Keratinocyte (primary cell): ENCODE results near the gene OSBPL5. TPM values are rescaled to one million over a fixed set of nuclear protein-coding genes. Genes with fewer than 3 reads are reported as not detected.

Experiments used
- DNase-seq: peaks from one replicate; pipeline ENCODE4 v3.0.0-alpha.2; 2011; ENCODE audit warnings: low read depth, missing footprints, low spot score
- FAIRE-seq: peaks from 2 replicates; lab custom pipeline; 2011; peaks lifted over from hg19 to GRCh38; lab: Jason Lieb, UNC
- H2AFZ ChIP-seq: 2 replicates; pipeline ENCODE4 v1.6.0; 2012; ENCODE audit warnings: low read length, control low read depth, inconsistent platforms; ENCODE audit not compliant: control insufficient read depth
- H3K27ac ChIP-seq: 2 replicates; pipeline ENCODE4 v1.5.1; 2011; ENCODE audit warnings: low read length; ENCODE audit not compliant: control insufficient read depth, insufficient read depth
- H3K27me3 ChIP-seq: 3 replicates; pipeline ENCODE4 v1.6.0; 2011; ENCODE audit warnings: low read length; ENCODE audit not compliant: control insufficient read depth, insufficient read depth; ENCODE audit errors: extremely low read depth
- H3K36me3 ChIP-seq, 2 experiments: 2 replicates in 1 of 2; 3 replicates in 1 of 2; pipeline ENCODE4 v1.5.1; 2011; ENCODE audit warnings: low read length in 2 of 2, mild to moderate bottlenecking in 1 of 2; ENCODE audit not compliant: control insufficient read depth in 2 of 2, insufficient read depth in 2 of 2; ENCODE audit errors: extremely low read depth in 1 of 2
- H3K4me1 ChIP-seq: 3 replicates; pipeline ENCODE4 v1.5.1; 2011; ENCODE audit warnings: low read length; ENCODE audit not compliant: control insufficient read depth, insufficient read depth; ENCODE audit errors: extremely low read depth
- H3K4me2 ChIP-seq: 3 replicates; pipeline ENCODE4 v1.6.0; 2011; ENCODE audit warnings: low read depth, low read length; ENCODE audit not compliant: control insufficient read depth, insufficient read depth; ENCODE audit errors: extremely low read depth
- H3K4me3 ChIP-seq, 3 experiments: fragments of 200-600 bp in 1 of 3; sonication (generic) in 1 of 3; 2 replicates in 2 of 3; 3 replicates in 1 of 3; pipeline ENCODE4 v1.5.1; 2011 to 2016; ENCODE audit warnings: low read length in 3 of 3, mild to moderate bottlenecking in 3 of 3, control low read depth in 2 of 3, inconsistent platforms in 1 of 3, low read depth in 1 of 3, mixed read lengths in 1 of 3, mixed run types in 1 of 3, moderate library complexity in 1 of 3; ENCODE audit not compliant: control insufficient read depth in 2 of 3, insufficient read depth in 2 of 3; ENCODE audit errors: extremely low read depth in 1 of 3
- H3K79me2 ChIP-seq: 2 replicates; pipeline ENCODE4 v1.6.0; 2012; ENCODE audit warnings: low read length; ENCODE audit not compliant: control insufficient read depth, insufficient read depth
- H3K9ac ChIP-seq: 3 replicates; pipeline ENCODE4 v1.6.0; 2011; ENCODE audit warnings: low read length; ENCODE audit not compliant: control insufficient read depth, insufficient read depth; ENCODE audit errors: extremely low read depth
- H3K9me1 ChIP-seq: 3 replicates; pipeline ENCODE4 v1.6.0; 2011; ENCODE audit warnings: low read length; ENCODE audit not compliant: control insufficient read depth, insufficient read depth; ENCODE audit errors: extremely low read depth
- H3K9me3 ChIP-seq: 2 replicates; pipeline ENCODE4 v1.5.1; 2012; ENCODE audit warnings: low read depth, low read length; ENCODE audit not compliant: control insufficient read depth
- H4K20me1 ChIP-seq: 3 replicates; pipeline ENCODE4 v1.6.0; 2011; ENCODE audit warnings: low read length; ENCODE audit not compliant: control insufficient read depth, insufficient read depth; ENCODE audit errors: extremely low read depth
- EZH2 ChIP-seq: IDR thresholded peaks from one replicate; pipeline ENCODE4 v1.6.1; 2012; ENCODE audit warnings: inconsistent platforms, mild to moderate bottlenecking, low read length, moderate library complexity
- dilution Hi-C: fragments of 300-500 bp; cut with MboI; formaldehyde crosslinking; loops from one replicate; pipeline ENCODE4 v1.7.0; 2020; ENCODE audit warnings: low sequenced_read_pairs; ENCODE audit not compliant: extremely low pct_ligation_motif_present
- polyA plus RNA-seq, 5 experiments: library from polyadenylated mRNA; depleted of rRNA in 3 of 5; stranded (reverse) in 3 of 5; stranded (forward) in 1 of 5; unstranded in 1 of 5; fragments of >200 nt; gene quantifications; 1 replicate in 1 of 5; 2 replicates in 3 of 5; 3 replicates in 1 of 5; pipeline versions ENCODE4 v1.2.1 to v1.2.3, GENCODE V29; 2011 to 2012; ENCODE audit warnings: missing spikeins in 2 of 5, low read depth in 1 of 5, low replicate concordance in 1 of 5
- TF ChIP-seq, protein P1 (sequence below), 3 experiments: IDR thresholded peaks in 1 of 3; conservative IDR thresholded peaks in 1 of 3; optimal IDR thresholded peaks in 1 of 3; 2 replicates in 2 of 3; 3 replicates in 1 of 3; pipeline versions ENCODE3 to v1.5.1; 2011; ENCODE audit warnings: low read length in 3 of 3, mild to moderate bottlenecking in 3 of 3, moderate library complexity in 2 of 3, control low read depth in 1 of 3, inconsistent platforms in 1 of 3; ENCODE audit not compliant: insufficient read depth in 2 of 3; ENCODE audit errors: extremely low read depth in 1 of 3

OSBPL5 gene
- polyA plus RNA-seq, 1 donor (not counting 4 experiments of a cell fraction or from before 2014, with no cell fraction given) = 3.0 TPM

DNA sequence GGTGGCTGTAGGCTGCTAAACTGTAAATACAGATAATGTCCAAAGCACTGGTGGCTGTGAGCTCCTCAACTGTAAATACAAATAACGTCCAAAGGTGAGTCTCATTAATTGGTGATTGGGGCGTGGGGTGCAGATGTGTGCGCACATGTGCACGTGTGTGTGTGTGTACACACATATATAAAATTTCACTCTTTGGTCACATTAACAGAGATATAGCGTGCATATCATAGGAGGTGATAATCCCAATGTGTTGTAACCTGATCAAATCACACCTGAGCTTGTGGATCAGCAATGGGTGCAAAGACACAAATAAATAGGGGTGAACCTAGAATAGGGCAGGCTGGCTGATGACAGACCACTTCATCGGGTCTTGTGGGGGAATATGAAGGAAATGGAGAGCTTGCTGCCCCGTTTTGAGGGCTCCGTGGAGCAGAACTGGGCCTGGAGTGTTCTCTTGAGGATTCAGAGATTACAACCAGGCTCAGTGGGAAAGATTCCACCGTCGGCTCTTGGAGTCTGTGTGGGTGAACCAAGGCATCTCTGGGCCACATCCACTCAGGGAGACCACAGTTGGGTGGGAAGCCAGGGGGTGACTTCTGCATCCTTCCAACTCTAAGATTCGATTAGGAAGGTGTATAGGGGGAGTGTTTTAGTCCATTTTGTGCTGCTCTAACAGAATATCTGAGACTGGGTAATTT lies 24.9 kb upstream of the OSBPL5 start:
- Histone ChIP-seq H3K4me1 (no peaks in the 10 kb centered on the region), H4K20me1 (no peaks in the 10 kb centered on the region), H3K4me3 (no peak overlapping the region), H3K27me3 (peaks cover 19% of the 10 kb centered on the region), H3K27ac (no peak overlapping the region), H3K79me2 (no peaks in the 10 kb centered on the region), H3K9me3 (no peaks in the 10 kb centered on the region), H2AFZ (no peak overlapping the region), H3K9ac (no peak overlapping the region), H3K36me3 (no peaks in the 10 kb centered on the region), H3K9me1 (no peaks in the 10 kb centered on the region), H3K4me2 (no peak overlapping the region)
- no peak for TF ChIP-seq EZH2
- TF ChIP-seq, protein P1, sequence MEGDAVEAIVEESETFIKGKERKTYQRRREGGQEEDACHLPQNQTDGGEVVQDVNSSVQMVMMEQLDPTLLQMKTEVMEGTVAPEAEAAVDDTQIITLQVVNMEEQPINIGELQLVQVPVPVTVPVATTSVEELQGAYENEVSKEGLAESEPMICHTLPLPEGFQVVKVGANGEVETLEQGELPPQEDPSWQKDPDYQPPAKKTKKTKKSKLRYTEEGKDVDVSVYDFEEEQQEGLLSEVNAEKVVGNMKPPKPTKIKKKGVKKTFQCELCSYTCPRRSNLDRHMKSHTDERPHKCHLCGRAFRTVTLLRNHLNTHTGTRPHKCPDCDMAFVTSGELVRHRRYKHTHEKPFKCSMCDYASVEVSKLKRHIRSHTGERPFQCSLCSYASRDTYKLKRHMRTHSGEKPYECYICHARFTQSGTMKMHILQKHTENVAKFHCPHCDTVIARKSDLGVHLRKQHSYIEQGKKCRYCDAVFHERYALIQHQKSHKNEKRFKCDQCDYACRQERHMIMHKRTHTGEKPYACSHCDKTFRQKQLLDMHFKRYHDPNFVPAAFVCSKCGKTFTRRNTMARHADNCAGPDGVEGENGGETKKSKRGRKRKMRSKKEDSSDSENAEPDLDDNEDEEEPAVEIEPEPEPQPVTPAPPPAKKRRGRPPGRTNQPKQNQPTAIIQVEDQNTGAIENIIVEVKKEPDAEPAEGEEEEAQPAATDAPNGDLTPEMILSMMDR (optimal IDR thresholded peaks at IDR 0.05 in 1 of 3, IDR thresholded peaks at IDR 0.05 in 1 of 3, conservative IDR thresholded peaks at IDR 0.05 in 1 of 3; ENCODE audit: extremely low read depth in 1 of 3, insufficient read depth in 2 of 3, low read length in 3 of 3) = no peak
- no peak for DNase-seq
- FAIRE-seq = no peak
- dilution Hi-C loops = no loop called here

DNA sequence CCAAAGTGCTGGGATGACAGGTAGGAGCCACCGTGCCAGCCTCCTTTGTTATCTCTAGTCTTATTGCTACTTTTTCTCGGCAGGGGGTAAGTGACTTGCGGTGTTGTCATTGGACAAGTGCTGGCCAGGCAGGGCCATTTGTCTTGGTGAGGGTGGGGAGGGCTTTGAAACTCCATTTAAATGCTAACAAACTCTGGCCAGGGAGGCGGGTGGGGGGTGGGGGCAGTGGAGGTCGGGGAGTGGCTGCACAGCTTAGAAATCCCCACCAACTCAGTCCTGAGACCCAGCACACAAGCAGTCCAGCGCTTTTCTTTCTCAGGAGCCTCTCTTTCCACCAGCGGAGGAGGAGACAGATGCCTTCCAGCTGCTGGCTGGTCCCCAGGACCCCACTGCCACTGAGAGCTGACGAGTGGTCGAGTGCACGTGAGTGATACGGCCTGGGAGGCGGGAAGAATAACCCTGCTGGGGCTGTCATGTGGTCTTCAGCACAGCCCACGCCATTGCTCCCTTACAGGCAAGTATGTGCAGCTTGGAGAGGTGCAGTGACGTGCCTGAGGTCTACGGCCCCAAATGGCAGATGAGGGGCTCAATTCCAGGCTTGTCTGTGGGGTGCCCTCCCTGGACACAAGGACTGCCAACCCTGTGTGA lies 24.2 kb upstream of the OSBPL5 start:
- no peaks in the 10 kb centered on the region for H4K20me1 ChIP-seq
- FAIRE-seq (no peak), DNase-seq (no peak)
- no peaks in the 10 kb centered on the region for H3K4me1 ChIP-seq
- peaks cover 19% of the 10 kb centered on the region for H3K27me3 ChIP-seq
- TF ChIP-seq EZH2 = no peak
- TF ChIP-seq, protein P1 (optimal IDR thresholded peaks at IDR 0.05 in 1 of 3, IDR thresholded peaks at IDR 0.05 in 1 of 3, conservative IDR thresholded peaks at IDR 0.05 in 1 of 3; ENCODE audit: extremely low read depth in 1 of 3, insufficient read depth in 2 of 3, low read length in 3 of 3) = no peak
- H3K9me3 ChIP-seq = no peaks in the 10 kb centered on the region
- no peak overlapping the region for H2AFZ ChIP-seq
- no peak overlapping the region for H3K9ac ChIP-seq
- no peak overlapping the region for H3K4me3 ChIP-seq
- no peaks in the 10 kb centered on the region for H3K36me3 ChIP-seq
- no peak overlapping the region for H3K27ac ChIP-seq
- no peaks in the 10 kb centered on the region for H3K9me1 ChIP-seq
- H3K79me2 ChIP-seq = no peaks in the 10 kb centered on the region
- H3K4me2 ChIP-seq = no peak overlapping the region
- dilution Hi-C loops = no loop called here
